Peyer's patch (tissue), 4 donors: Measurements from ENCODE around the gene PLA2G2F.

Experiments
- POLR2A ChIP-seq, 2 donors: fragments of 450-650 bp; IDR thresholded peaks; one replicate each; pipeline ENCODE4 v1.5.1; 2017; ENCODE audit warnings: antibody characterized with exemption in 2 of 2, mild to moderate bottlenecking in 2 of 2, moderate library complexity in 2 of 2
- TF ChIP-seq, protein P1 (sequence below), 6 experiments: fragments of 450-650 bp in 4 of 6; fragments of 200-600 bp in 2 of 6; sonication (generic) in 1 of 6; IDR thresholded peaks; one replicate each; pipeline ENCODE4 v1.5.1; 2017 to 2019; ENCODE audit warnings: antibody characterized with exemption in 6 of 6, mild to moderate bottlenecking in 3 of 6, moderate library complexity in 1 of 6

DNA sequence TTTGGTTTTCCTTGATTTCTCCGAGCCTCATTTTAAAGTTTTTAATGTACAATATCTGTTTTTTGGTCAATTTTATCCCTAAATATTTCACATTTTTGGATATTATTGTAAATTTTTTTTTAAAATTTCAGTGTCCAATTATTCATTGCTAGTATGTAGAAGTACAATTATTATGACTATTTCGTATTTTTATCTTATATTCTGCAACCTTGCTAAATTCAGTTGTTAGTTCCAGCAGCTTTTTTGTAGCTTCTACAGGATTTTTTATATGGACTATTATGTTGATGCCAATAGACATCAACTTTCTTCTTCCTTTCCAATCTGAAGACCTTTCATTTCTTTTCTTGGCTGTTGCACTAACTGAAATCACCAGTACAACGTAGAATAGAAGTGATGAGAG is 4.1 kb upstream of the PLA2G2F start:
- TF ChIP-seq, protein P1, sequence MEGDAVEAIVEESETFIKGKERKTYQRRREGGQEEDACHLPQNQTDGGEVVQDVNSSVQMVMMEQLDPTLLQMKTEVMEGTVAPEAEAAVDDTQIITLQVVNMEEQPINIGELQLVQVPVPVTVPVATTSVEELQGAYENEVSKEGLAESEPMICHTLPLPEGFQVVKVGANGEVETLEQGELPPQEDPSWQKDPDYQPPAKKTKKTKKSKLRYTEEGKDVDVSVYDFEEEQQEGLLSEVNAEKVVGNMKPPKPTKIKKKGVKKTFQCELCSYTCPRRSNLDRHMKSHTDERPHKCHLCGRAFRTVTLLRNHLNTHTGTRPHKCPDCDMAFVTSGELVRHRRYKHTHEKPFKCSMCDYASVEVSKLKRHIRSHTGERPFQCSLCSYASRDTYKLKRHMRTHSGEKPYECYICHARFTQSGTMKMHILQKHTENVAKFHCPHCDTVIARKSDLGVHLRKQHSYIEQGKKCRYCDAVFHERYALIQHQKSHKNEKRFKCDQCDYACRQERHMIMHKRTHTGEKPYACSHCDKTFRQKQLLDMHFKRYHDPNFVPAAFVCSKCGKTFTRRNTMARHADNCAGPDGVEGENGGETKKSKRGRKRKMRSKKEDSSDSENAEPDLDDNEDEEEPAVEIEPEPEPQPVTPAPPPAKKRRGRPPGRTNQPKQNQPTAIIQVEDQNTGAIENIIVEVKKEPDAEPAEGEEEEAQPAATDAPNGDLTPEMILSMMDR (IDR thresholded peaks at IDR 0.05), result no peak
- TF ChIP-seq POLR2A (IDR thresholded peaks at IDR 0.05), result no peak
